Lung microvascular endothelial cell (primary cell): ENCODE data around the gene CYP2W1. TPM values are rescaled to one million over a fixed set of nuclear protein-coding genes. Genes with fewer than 3 reads are reported as not detected.

Experiments used
- DNase-seq, 2 donors: peaks; one replicate each; pipeline versions ENCODE4 v3.0.0 to v3.0.0-alpha.2; 2010; ENCODE audit warnings: low read depth in 2 of 2
- total RNA-seq: library from RNA; depleted of rRNA; stranded (reverse); fragments of >200 nt; gene quantifications from 2 replicates; pipeline ENCODE4 v1.2.1, GENCODE V29; 2014

The CYP2W1 gene
- total RNA-seq, 1 donor from 2014 or later: not detected

DNA sequence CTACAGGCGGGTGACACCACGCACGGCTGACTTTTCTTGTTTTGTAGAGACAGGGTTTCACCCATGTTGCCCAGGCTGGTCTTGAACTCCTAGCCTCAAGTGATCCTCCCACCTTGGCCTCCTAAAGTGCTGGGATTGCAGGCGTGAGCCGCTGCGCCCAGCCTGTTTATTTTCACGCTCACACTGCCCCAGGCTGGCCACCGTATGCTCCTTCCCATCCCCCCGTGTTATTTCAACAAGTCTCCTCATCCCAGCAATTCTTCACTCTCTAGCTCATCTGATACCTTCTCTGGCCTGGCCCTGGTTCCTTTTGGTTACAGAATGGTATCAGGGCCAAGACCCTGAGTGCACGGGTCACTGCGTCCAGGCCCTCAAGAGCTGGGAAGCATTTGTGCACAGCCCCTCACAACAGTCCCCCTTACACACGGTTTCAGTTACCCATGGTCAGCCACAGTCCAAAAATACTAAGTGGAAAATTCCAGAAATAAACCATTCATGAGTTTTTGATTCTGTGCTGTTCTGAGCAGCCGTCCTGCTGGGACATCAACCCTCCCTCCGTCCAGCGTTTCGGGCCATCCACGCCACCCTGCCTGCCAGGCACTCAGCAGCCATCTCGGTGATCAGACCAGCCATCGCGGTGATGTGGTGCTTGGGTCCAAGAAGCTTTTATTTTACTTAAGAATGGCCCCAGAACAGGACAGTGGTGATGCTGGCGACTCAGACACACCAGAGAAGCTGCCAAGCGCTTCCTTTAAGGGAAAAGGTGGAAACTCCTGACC, 16.5 kb upstream of the CYP2W1 start:
- DNase-seq: no peak

DNA sequence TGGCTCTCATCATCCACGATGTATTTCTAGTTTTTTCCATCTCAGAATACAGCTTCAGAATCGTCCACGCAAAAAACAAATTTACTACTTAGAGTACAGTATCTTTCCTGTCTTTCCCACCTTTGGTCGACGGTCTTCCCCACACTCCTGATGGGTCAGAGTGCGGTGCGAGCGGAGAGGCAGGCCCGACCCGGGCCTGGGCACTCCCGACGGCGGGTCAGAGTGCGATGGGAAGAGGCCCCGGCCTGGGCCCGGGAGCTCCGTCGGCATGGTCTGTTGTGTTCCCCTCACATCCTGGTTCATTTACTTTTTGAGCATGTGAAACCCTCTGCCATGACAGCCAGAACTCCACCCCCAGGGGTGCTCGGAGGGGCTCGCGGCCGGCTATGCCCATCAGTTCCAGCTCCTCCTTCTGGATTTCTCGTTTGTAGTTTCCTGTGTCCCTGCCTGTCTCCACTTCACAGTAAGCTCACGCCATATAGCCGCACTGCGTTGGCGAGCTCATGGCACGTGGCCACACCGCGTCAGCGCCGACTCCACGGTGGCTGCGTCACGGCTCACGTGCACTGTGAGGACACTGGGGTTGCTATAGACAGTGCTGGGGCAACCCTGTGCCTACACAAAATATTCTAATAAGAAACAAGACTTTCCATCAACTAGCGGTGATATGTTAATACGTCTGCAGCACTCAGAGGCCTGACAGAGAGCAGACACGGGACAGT, 15.5 kb upstream of the CYP2W1 start:
- no peak for DNase-seq

DNA sequence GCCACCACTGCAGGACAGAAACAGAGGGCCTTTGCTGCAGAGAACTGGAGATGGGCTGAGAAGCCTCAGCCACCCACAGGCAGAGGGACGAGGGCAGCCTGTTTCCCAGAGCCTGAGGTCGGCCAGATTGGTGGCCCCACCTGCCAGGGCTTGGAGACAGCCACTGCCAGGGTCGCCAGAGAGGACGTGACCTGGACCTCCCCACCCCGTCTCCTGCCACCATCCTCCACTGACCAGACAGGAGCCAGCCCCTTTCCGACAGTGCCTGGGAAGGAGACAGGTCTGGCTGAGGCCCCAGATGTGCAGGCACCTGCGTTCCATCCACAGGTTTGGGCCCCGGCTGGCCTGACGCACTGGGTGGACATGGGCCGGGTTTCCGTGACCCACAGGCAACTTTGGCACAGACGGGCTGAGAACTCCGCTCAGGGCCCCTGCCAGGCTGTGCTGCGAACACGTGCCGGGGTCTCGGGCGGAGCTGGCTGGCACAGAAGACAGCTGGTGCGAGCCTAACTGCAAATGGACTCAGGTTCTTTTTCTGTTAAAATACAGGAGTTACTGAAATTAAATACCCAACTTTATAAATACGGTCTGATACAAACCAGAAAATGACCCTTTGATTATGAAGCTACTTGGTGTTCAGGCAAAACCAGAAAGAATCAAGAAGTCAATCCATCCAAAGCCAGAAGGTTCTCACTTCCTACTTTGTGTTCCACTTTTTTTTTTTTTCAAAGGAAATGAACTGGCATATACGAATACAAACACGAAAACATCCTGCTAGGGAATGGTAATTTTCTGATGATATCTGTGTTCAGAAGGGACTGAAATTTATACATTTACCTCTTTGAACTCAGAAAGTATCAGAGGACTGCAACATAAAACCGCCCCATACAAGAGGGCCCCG, 14.5 kb upstream of the CYP2W1 start:
- no peak for DNase-seq

DNA sequence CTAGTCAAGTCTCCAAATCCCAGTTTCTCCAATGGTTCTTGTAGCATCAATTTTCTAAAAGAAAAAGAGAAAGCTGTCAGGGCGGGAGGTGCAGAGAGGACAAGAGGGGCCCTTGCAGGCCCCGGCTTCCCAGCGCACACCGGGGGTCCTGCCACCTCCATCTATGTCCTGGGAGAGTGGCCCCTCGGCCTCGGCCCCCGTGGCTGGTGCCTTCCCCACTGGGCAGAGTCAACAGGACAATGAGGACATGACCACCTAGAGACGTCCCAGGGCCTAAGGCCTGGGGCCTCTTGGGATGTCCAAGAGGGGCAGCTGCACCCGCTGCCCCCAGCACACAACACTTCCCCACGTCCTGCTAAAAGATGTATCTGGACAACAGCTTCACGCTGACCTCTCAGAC, 13.6 kb upstream of the CYP2W1 start:
- no peak for DNase-seq

GRCh38 chr7:970744-971143, 12.2 kb upstream of the CYP2W1 start:
- DNase-seq: no peak

GRCh38 chr7:972110-972509, 10.9 kb upstream of the CYP2W1 start:
- DNase-seq: no peak

DNA sequence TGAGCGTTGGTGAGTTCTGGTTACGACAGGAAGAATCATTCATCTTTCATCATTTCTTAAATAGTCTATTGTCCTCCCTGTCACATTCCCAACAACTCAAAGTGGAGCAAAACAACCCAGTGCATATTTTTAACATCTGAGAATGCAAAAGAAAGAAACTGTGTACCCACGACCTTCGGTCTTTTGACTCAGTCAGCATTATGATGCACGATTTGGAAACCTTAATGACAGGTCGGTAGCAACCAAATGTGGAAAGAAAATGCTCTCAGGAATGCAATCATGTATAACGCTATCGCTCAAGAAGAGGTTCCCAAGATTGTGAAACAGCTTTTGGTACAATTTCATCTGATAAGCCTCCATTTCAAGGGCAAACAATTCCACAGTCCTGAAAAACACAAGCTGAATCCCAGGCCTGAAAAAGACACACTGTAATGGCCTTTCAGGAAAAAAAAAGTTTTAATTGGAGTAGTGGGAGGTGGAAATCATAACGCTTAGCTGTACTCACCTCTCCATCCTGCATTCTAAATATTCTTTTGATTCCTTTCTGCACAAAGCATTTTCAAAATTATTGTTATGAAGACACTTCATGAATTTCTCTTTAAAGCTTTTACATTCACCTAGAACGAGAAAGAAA, 10.2 kb upstream of the CYP2W1 start:
- peak; percentile 24 to 56 for DNase-seq

DNA sequence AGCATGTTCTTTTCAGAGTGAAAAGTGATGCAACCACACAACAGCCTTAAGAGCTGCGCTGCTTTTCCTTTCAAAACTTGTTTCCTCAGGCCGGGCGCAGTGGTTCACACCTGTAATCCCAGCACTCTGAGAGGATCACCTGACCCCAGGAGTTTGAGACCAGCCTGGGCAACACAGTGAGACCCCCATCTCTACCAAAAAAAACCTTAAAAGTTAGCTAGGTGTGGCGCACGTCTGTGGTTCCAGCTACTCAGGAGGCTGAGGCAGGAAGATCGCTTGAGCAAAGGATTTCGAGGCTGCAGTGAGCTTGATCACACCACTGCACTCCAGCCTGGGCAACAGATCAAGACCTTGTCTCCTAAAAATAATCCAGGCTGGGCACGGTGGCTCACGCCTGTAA, 9.7 kb upstream of the CYP2W1 start:
- DNase-seq: no peak

DNA sequence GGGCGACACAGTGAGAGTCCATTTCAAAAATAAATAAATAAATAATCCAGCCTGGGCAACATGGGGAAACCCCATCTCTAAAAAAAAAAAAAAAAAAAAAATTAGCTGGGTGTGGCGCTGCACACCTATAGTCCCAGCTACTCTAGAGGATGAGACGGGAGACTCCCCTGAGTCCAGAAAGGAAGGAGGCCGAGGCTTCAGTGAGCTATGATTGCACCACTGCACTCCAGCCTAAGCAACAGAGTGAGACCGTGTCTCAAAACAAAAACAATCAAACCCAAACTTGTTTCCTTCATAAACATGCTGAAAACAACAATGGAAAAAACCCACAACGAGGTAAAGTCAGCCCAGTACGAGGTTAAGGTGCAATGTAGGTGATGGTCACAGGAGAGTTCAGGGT, 8.8 kb upstream of the CYP2W1 start:
- no peak for DNase-seq

- DNase-seq: peak; percentile 91 to 96
Measured at GRCh38 chr7:974820-975681, 7.9 kb upstream of the CYP2W1 start, which contains the start of gene COX19. Gene COX19 (minus strand): TSS chr7:975549. CDS start chr7:975509, 40 bp downstream.

- no peak for DNase-seq
Measured at GRCh38 chr7:975702-976473, 7.1 kb upstream of the CYP2W1 start.

GRCh38 chr7:976901-977325, 6.1 kb upstream of the CYP2W1 start:
- DNase-seq: no peak

DNA sequence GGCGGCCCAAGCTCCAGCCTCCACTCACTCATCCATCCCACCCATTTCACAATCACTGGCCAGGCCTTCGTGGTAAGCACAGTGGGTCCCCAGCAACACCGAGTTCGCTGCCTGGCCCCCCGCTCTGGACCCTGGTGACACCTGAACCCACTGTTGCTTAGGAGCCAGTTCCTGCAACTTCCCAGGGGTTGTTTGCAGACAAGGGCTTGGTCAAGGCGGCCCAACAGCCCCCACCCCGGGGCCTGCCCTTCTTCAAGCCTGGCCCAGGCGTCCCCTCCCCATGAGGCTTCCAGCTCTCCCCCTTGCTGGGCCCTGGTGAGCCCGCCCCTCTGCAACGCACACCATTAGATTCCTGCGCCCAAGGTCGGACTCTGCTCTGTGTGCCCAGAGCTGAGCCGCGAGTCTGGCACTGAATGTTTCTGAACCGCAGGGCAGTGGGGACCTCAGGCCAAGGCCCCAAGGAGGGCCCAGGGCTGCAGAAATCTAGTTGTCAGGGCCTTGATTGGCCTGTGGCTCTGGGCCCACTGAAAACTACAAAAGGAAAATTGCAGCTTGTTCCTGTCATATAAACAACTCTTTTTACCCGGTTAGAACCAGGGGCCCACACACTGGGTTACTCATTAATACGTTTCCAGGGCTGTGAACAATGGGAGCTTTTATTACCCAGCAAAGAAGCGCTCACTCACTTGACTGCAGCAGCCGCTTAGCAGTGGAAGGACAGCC, 5.5 kb upstream of the CYP2W1 start:
- no peak for DNase-seq

DNA sequence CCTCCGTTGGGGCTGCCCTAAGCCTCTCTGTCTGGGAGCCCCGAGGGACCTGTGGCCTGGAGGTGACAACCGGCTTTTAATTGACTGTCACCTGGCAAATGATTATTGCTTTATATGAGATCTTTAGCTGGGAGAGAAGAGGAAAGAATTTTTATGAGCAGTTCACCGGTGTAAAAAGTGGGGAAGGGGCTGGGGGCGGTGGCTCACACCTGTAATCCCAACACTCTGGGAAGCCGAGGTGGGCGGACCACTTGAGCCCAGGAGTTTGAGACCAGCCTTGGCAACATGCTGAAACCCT, 5.0 kb upstream of the CYP2W1 start:
- DNase-seq: no peak

DNA sequence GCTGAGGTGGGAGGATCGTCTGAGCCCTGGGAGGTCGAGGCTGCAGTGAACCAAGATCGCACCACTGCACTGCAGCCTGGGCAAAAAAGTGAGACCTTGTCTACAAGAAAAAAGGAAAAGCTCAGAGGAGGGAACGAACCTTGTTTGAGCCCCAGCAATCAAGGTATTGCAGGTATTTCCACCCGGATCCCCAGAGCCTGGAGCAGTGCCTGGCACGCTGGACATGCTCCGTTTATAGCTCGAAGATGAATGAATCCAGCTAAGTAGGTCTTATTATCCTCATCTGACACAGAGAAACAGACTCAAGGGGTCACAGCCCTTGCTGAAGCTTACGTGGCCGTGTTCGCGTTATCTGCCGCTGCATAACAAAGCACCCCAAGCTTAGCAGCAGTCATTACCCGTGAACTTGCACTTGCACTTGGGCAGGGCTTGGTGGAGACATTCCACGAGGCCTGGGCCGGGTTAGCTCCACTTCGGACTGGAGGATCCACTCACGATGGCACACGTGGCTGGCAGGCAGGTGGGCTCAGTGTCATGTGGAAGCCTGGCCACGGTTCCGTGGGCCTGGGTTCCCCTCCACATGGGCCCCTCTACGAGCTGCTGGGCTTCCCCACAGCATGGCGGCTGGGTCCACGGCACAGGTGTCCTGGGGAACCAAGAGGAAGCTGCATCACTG, 4.4 kb upstream of the CYP2W1 start:
- DNase-seq: no peak

- no peak for DNase-seq
Measured at GRCh38 chr7:979151-979550, 3.8 kb upstream of the CYP2W1 start.

- DNase-seq: peak in 1 of 2 donors; percentile 25
Measured at GRCh38 chr7:979886-980571, 3.0 kb upstream of the CYP2W1 start.
